Mesothelial cell of epicardium (in vitro differentiated cells): ENCODE data around the gene ARNT2. TPM values are rescaled to one million over a fixed set of nuclear protein-coding genes. Genes with fewer than 3 reads are reported as not detected.
A peak's percentile ranks its signal among the peaks of the same experiment; 100 is the strongest.

Experiments
- DNase-seq, 2 experiments: peaks; one replicate each; pipeline ENCODE4 v3.0.0; 2021; ENCODE audit warnings: low spot score in 2 of 2; ENCODE audit not compliant: unreplicated experiment in 2 of 2
- H3K27ac Mint-ChIP-seq: 2 replicates; pipeline ENCODE4 v1.8.0; 2021; ENCODE audit warnings: mixed read lengths
- H3K27me3 Mint-ChIP-seq: 2 replicates; pipeline ENCODE4 v1.8.0; 2021; ENCODE audit warnings: low read depth, mixed read lengths
- H3K36me3 Mint-ChIP-seq: 2 replicates; pipeline ENCODE4 v1.8.0; 2021; ENCODE audit warnings: mixed read lengths
- H3K4me1 Mint-ChIP-seq: 2 replicates; pipeline ENCODE4 v1.8.0; 2021; ENCODE audit warnings: mixed read lengths
- H3K4me3 Mint-ChIP-seq: 2 replicates; pipeline ENCODE4 v1.8.0; 2021; ENCODE audit warnings: mild to moderate bottlenecking, moderate library complexity, mixed read lengths
- H3K9me3 Mint-ChIP-seq: 2 replicates; pipeline ENCODE4 v1.8.0; 2021; ENCODE audit warnings: mixed read lengths
- CTCF ChIP-seq: fragments of 200-600 bp; sonication (generic); IDR thresholded peaks from one replicate; pipeline ENCODE4 v1.5.0; 2021; ENCODE audit warnings: antibody characterized with exemption; ENCODE audit not compliant: unreplicated experiment
- total RNA-seq: library from RNA; stranded (reverse); gene quantifications from 3 replicates; pipeline ENCODE4 v1.2.1, GENCODE V29; 2021

ARNT2 gene
- total RNA-seq, 1 donor from 2014 or later: 20.2 TPM

- no peaks in the 10 kb centered on the region for H3K36me3 Mint-ChIP-seq
- no peaks in the 10 kb centered on the region for H3K9me3 Mint-ChIP-seq
- TF ChIP-seq CTCF: no peak
- H3K4me1 Mint-ChIP-seq: peaks cover 7% of the 10 kb centered on the region
- H3K27ac Mint-ChIP-seq: no peak overlapping the region
- DNase-seq: no peak
- no peak overlapping the region for H3K4me3 Mint-ChIP-seq
- no peaks in the 10 kb centered on the region for H3K27me3 Mint-ChIP-seq
Observed at GRCh38 chr15:80429964-80430363, 25.8 kb downstream of the ARNT2 start.

GRCh38 chr15:80431635-80432344, 27.6 kb downstream of the ARNT2 start:
- DNase-seq: no peak
- Mint-ChIP-seq H3K27ac (no peak overlapping the region), H3K4me3 (no peak overlapping the region), H3K4me1 (peaks cover 7% of the 10 kb centered on the region), H3K36me3 (no peaks in the 10 kb centered on the region), H3K27me3 (no peaks in the 10 kb centered on the region), H3K9me3 (no peaks in the 10 kb centered on the region)
- no peak for TF ChIP-seq CTCF

GRCh38 chr15:80432345-80432702, 28.1 kb downstream of the ARNT2 start:
- Mint-ChIP-seq H3K4me1 (peaks cover 7% of the 10 kb centered on the region), H3K27me3 (no peaks in the 10 kb centered on the region), H3K36me3 (no peaks in the 10 kb centered on the region), H3K4me3 (no peak overlapping the region), H3K9me3 (no peaks in the 10 kb centered on the region), H3K27ac (no peak overlapping the region)
- no peak for TF ChIP-seq CTCF
- DNase-seq: no peak

GRCh38 chr15:80433836-80434235, 29.7 kb downstream of the ARNT2 start:
- Mint-ChIP-seq H3K9me3 (no peaks in the 10 kb centered on the region), H3K36me3 (no peaks in the 10 kb centered on the region), H3K27me3 (no peaks in the 10 kb centered on the region), H3K4me1 (peaks cover 7% of the 10 kb centered on the region), H3K27ac (peak overlapping the region; percentile 21), H3K4me3 (no peak overlapping the region)
- no peak for DNase-seq
- no peak for TF ChIP-seq CTCF

GRCh38 chr15:80434926-80435720, 30.9 kb downstream of the ARNT2 start:
- Mint-ChIP-seq H3K9me3 (no peaks in the 10 kb centered on the region), H3K4me1 (peaks cover 7% of the 10 kb centered on the region), H3K4me3 (no peak overlapping the region), H3K27ac (no peak overlapping the region), H3K27me3 (no peaks in the 10 kb centered on the region), H3K36me3 (no peaks in the 10 kb centered on the region)
- no peak for TF ChIP-seq CTCF
- no peak for DNase-seq
